Glomerular visceral epithelial cell (primary cell): ENCODE results near the gene TFF2.
A peak's percentile ranks its signal among the peaks of the same experiment; 100 is the strongest.

Source experiments
- DNase-seq: peaks from one replicate; pipeline ENCODE4 v3.0.0-alpha.2; 2016; ENCODE audit errors: extremely low spot score

TFF2 gene

GRCh38 chr21:42346866-42347600 lies 3.8 kb downstream of the TFF2 start:
- no peak for DNase-seq

DNA sequence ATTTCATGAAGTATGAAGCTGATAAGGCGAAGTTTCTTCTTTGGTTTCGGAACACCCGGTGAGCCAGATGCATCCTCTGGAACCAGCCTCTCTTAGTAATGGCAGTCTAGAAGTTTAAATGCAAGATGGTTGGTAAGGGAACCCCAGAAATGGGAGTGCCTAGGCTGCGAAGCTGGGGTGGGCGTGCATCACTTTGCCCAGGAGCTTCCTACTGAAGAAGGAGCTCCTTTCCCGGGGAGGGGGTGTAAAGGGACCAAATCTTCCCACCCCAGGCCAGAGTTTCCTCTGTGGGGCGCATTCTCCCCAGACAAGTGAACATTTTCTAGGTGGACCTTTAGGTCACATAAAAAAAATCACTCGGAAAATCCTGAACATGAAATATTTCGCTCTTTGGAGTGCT lies 4.4 kb downstream of the TFF2 start:
- DNase-seq: no peak

GRCh38 chr21:42344631-42345030 lies 6.2 kb downstream of the TFF2 start:
- DNase-seq: no peak

- no peak for DNase-seq
Observed at GRCh38 chr21:42343963-42344510, 6.8 kb downstream of the TFF2 start.

GRCh38 chr21:42343556-42343955 lies 7.2 kb downstream of the TFF2 start:
- no peak for DNase-seq

DNA sequence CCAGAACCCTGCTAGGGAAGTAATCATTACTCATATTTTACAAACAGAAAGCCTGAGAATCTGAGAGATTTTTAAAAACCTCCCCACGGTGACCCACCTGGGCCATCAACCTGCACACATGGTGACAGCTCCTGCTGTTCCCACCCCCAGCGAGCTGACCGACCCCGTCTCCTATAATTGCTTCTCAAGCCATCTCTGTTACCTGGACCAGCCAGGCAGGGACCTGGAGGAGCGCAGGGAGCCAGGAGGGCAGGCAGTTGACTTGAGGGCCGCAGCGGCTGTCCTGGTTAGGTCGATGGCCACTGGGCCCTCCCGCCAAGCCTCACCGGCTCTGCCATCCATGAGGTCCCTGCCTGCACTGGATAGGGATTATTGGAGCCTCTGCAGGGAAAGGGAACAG lies 7.7 kb downstream of the TFF2 start:
- DNase-seq: no peak

- DNase-seq: no peak
Observed at GRCh38 chr21:42341776-42342542, 8.8 kb downstream of the TFF2 start.

GRCh38 chr21:42340187-42341050 lies 10.4 kb downstream of the TFF2 start:
- DNase-seq: no peak

DNA sequence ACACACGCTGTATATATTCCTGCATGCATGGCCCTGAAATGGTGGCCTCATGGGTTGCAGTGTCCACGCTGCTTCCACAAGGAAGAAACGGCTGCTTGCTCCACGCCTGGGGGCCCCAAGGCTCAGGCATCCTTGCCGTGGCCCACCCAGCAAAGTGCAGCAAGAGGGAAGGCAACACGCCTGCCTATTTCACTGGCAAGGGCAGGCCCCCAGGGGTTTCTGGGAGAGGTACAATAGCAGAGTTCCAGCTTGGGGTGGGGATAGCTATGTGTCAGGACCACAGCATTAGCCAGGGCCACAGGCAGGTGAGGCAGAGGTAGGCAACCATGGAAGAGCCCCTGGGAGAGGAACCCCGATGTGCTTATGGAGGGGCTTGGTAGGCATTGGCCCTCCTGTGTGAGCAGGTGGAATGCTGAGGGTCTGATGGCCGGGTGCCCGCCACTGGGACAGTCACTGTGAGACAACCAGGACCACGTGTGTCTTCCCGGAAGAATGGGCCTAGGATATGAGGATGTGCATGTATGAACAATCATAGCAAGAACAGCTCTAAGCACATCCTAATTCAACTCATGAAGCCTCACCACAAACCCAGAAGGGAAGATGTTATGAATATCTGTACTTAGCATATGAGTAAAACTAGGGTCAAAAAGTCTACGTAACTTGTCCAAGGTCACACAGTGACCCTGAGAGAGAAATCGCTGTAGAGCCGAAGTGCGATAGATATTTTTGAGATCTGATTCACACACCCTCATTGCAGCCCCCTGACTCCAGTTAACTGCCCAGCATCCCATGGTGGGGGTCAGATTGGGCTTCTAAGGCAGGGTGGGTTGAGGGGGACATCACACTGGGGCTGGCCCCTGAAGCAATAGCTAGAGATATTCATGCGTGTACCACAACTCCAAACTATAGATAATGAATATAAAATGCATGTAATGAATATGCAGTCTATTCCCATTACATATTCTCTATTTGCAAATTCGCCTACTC lies 11.8 kb downstream of the TFF2 start:
- DNase-seq: no peak

- peak; percentile 72 for DNase-seq
Observed at GRCh38 chr21:42337830-42338728, 12.7 kb downstream of the TFF2 start.

DNA sequence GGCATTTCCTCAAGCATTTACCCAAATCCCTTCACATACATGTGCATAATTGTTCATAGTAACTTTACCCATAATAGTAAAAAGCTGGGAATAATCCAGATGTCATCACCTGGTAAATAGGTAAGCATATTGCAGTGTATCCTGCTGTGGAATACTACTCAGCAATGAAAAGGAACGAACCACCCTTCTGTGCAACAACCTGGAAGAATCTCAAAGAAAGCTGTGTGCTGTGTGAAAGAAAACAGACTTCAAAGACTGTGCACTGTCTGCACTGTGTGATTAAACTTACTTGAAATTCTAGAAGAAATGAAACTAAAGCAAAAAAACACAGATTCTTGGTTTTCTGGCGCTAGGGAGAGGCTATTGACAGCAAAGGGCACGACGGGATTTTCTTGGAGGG lies 13.5 kb downstream of the TFF2 start:
- no peak for DNase-seq

DNA sequence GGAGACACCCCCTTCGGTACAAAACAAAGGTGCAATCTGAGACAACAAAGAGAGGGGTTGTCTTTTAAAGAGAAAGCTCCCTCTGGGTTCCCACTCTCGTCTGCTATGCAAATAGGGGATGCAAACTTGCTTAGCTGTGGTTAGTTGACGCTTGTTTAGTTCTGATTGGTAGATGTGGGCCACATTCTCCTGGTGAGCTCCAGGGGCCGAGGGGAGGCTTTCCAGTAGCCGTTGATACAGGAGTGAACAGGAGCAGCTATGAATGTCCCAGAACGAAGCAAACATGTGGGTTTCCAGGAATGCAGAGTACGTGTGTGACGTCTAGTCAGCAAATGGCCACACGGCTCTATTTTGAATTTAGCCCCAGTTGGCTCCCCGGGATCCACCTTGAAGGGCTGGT lies 14.7 kb downstream of the TFF2 start:
- no peak for DNase-seq

DNA sequence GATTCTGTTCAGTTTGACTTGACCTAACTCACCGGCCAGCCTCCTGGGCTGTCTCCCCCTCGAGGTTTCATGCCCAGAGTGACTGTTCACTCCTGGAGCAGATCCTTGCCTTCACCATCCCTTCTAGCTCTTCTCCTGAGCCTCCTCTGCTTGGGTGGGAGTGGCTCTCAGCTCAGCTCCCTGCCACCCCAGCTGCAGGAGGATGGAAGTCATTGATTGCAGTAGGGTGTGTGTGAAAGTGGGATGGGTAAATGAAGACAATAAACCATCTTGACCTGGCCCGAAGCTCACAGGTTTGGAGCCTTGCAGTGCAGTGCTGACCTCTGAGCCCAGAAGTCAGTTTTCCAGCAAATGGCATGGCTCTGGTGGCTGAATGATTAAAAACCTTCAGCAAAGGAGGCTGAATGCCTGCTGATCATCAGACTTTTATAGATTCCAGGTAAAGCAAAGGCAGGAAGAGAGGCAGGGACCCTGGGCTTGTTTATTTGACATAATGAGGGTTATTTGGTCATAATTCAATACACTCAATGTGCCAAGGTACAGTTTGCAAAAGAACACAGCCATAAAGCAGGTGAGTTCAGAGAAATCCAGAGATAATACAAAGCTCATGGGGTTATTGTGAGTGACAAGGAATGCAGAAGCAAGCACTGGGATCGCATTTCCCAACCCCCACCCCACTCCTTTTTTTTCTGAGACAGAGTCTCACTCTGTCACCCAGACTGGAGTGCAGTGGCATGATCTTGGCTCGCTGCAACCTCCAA lies 18.1 kb downstream of the TFF2 start:
- DNase-seq: no peak

GRCh38 chr21:42331660-42332059 lies 19.1 kb downstream of the TFF2 start:
- no peak for DNase-seq

- no peak for DNase-seq
Observed at GRCh38 chr21:42330380-42331371, 20.1 kb downstream of the TFF2 start.

- no peak for DNase-seq
Observed at GRCh38 chr21:42324896-42325295, 25.9 kb downstream of the TFF2 start.

DNA sequence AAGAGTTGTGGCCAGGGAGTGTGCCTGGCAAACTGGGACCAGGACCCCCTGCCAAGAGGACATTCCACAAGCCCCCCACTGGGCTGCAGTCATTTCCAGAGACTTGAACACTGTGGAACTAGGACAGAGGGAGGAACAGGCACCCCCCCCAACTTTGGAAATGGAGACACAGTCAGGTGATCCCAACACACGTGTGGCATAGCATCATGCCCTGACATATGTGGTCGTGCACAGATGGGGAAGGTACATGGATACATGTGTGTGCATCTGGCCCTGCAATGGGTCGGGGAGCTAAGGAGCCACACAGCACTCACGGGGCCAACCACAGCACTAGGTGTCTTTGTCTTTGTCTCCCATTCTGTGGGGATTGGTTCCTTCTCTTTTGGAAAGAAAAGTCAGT lies 28.9 kb downstream of the TFF2 start:
- DNase-seq: no peak

- no peak for DNase-seq
Observed at GRCh38 chr21:42321231-42321630, 29.6 kb downstream of the TFF2 start.
